T-cell (primary cell): Measurements from ENCODE around the gene IGSF5. TPM values are rescaled to one million over a fixed set of nuclear protein-coding genes. Genes with fewer than 3 reads are reported as not detected.

Experiments
- ATAC-seq, 4 experiments: fragments of 200-7000 bp in 3 of 4; fragments of 150-1000 bp in 1 of 4; cut with Tn5 transposase; replicated peaks in 1 of 4; 1 replicate in 3 of 4; 2 replicates in 1 of 4; pipeline ENCODE4 v1.10.0; 2021; ENCODE audit warnings: moderate library complexity in 3 of 4, mild to moderate bottlenecking in 2 of 4, moderate number of reproducible peaks in 1 of 4
- CTCF ChIA-PET, 2 donors: fragments of 300-600 bp; sonication (Branson Sonifier 250); formaldehyde crosslinking; loops; one replicate each; lab custom pipeline; 2022; ENCODE audit warnings: antibody characterized with exemption in 2 of 2; lab: Charles Lee
- POLR2A ChIA-PET, 2 donors: fragments of 300-600 bp; sonication (Branson Sonifier 250); formaldehyde crosslinking; loops; one replicate each; lab custom pipeline; 2022; ENCODE audit warnings: antibody characterized with exemption in 2 of 2; lab: Charles Lee
- DNase-seq, 35 experiments: peaks; one replicate each; pipeline versions ENCODE4 v3.0.0 to v3.0.0-alpha.2; 2013 to 2023
- H3K27ac ChIP-seq: one replicate; pipeline ENCODE4 v1.5.1; 2013; ENCODE audit warnings: low read length
- H3K27me3 ChIP-seq, 2 experiments: replicated peaks in 1 of 2; 1 replicate in 1 of 2; 2 replicates in 1 of 2; pipeline versions ENCODE4 v1.6.1 to v1.7.0; 2013; ENCODE audit warnings: low read length in 1 of 2, mixed read lengths in 1 of 2; ENCODE audit not compliant: control insufficient read depth in 2 of 2, insufficient read depth in 2 of 2; ENCODE audit errors: extremely low read depth in 1 of 2
- H3K36me3 ChIP-seq, 2 donors: 1 replicate in 1 of 2; 2 replicates in 1 of 2; pipeline versions ENCODE4 v1.6.1 to v1.7.0; 2013; ENCODE audit warnings: low read length in 1 of 2; ENCODE audit not compliant: control insufficient read depth in 2 of 2, insufficient read depth in 1 of 2; ENCODE audit errors: extremely low read depth in 1 of 2
- H3K4me1 ChIP-seq, 2 experiments: 1 replicate in 1 of 2; 2 replicates in 1 of 2; pipeline versions ENCODE4 v1.6.1 to v1.7.0; 2013; ENCODE audit warnings: low read length in 2 of 2, mixed read lengths in 1 of 2; ENCODE audit not compliant: insufficient read depth in 2 of 2, control insufficient read depth in 1 of 2; ENCODE audit errors: extremely low read depth in 1 of 2
- H3K4me3 ChIP-seq, 2 donors: 1 replicate in 1 of 2; 2 replicates in 1 of 2; pipeline versions ENCODE4 v1.5.1 to v1.7.0; 2013; ENCODE audit warnings: mild to moderate bottlenecking in 2 of 2, low read length in 1 of 2, moderate library complexity in 1 of 2; ENCODE audit not compliant: control insufficient read depth in 1 of 2; ENCODE audit errors: extremely low read depth in 1 of 2
- H3K9me3 ChIP-seq: 2 replicates; pipeline ENCODE4 v1.7.0; 2013
- H3K27ac Mint-ChIP-seq, 2 donors: one replicate each; pipeline ENCODE4 v1.8.0; 2020 to 2021; ENCODE audit warnings: mild to moderate bottlenecking in 2 of 2, mixed read lengths in 2 of 2
- H3K27me3 Mint-ChIP-seq, 2 donors: one replicate each; pipeline ENCODE4 v1.8.0; 2021 to 2022; ENCODE audit warnings: mixed read lengths in 2 of 2
- H3K36me3 Mint-ChIP-seq: one replicate; pipeline ENCODE4 v1.8.0; 2021; ENCODE audit warnings: mixed read lengths
- H3K4me1 Mint-ChIP-seq, 3 donors: one replicate each; pipeline ENCODE4 v1.8.0; 2020 to 2022; ENCODE audit warnings: mixed read lengths in 3 of 3, mild to moderate bottlenecking in 1 of 3
- H3K4me3 Mint-ChIP-seq, 3 donors: one replicate each; pipeline ENCODE4 v1.8.0; 2020 to 2022; ENCODE audit warnings: mild to moderate bottlenecking in 3 of 3, mixed read lengths in 3 of 3, moderate library complexity in 3 of 3
- H3K9me3 Mint-ChIP-seq, 3 donors: one replicate each; pipeline ENCODE4 v1.8.0; 2020 to 2022; ENCODE audit warnings: mixed read lengths in 3 of 3
- WGBS: methylation state at CpG from one replicate; pipeline ENCODE4 v1.1.5; 2013; ENCODE audit warnings: missing lambda C conversion rate; ENCODE audit not compliant: insufficient coverage; 5-methylcytosine and 5-hydroxymethylcytosine counted together
- total RNA-seq, 35 experiments: library from RNA in 6 of 35; stranded (reverse) in 6 of 35; fragments of 120-200 nt in 1 of 35; gene quantifications; one replicate each; pipeline versions ENCODE4 v1.2.1 to v1.2.4 and lab custom pipeline; 2013 to 2026

The IGSF5 gene
- total RNA-seq, 5 donors from 2014 or later (not counting 1 experiment from before 2014, with no cell fraction given) = not detected

- no CpG with 5 or more reads among the region's 10 CpGs for WGBS
- Histone ChIP-seq H3K36me3 (no peaks in the 10 kb centered on the region), H3K4me3 (no peak overlapping the region), H3K9me3 (no peaks in the 10 kb centered on the region), H3K27me3 (peaks cover 0 to 2% of the 10 kb centered on the region in 2 experiments), H3K4me1 (no peaks in the 10 kb centered on the region), H3K27ac (no peak overlapping the region)
- no peaks in the 10 kb centered on the region for H3K9me3 Mint-ChIP-seq
- no peak overlapping the region for H3K27ac Mint-ChIP-seq
- POLR2A ChIA-PET = no interaction called here
- no peaks in the 10 kb centered on the region for H3K4me1 Mint-ChIP-seq
- H3K4me3 Mint-ChIP-seq = no peak overlapping the region
- CTCF ChIA-PET = interaction anchor here (0.6 to 1.0 kb wide), 5 partner anchors 30 to 1361 kb away, joined by 4 to 6 read pairs (median 4); no protein-coding TSS in a partner anchor
- peak in 24 of 35 experiments; percentile 1 to 49 (median 11) for DNase-seq
- no peaks in the 10 kb centered on the region for H3K36me3 Mint-ChIP-seq
- ATAC-seq = no peak
- H3K27me3 Mint-ChIP-seq = peaks cover 8 to 31% of the 10 kb centered on the region in 2 donors
Observed at GRCh38 chr21:39715804-39716397, 29.1 kb upstream of the IGSF5 start.

- WGBS = 46% methylated on average over 3 of the region's 5 CpGs
- ChIA-PET CTCF (interaction anchor here in 1 of 2 donors (0.6 kb wide), 1 partner anchor 203 kb away, joined by 4 read pairs; no protein-coding TSS in a partner anchor), POLR2A (no interaction called here)
- Mint-ChIP-seq H3K4me3 (no peak overlapping the region), H3K27ac (no peak overlapping the region), H3K9me3 (peaks cover 0 to 5% (median 4%) of the 10 kb centered on the region in 3 donors), H3K36me3 (no peaks in the 10 kb centered on the region), H3K27me3 (peaks cover 6 to 26% of the 10 kb centered on the region in 2 donors), H3K4me1 (no peaks in the 10 kb centered on the region)
- H3K36me3 ChIP-seq = no peaks in the 10 kb centered on the region
- no peak overlapping the region for H3K4me3 ChIP-seq
- ATAC-seq = no peak
- H3K4me1 ChIP-seq = no peaks in the 10 kb centered on the region
- H3K9me3 ChIP-seq = no peaks in the 10 kb centered on the region
- H3K27ac ChIP-seq = no peak overlapping the region
- H3K27me3 ChIP-seq = no peaks in the 10 kb centered on the region
- no peak for DNase-seq
Observed at GRCh38 chr21:39720126-39720778, 24.7 kb upstream of the IGSF5 start.

- H3K4me3 ChIP-seq = no peak overlapping the region
- H3K36me3 ChIP-seq = no peaks in the 10 kb centered on the region
- Mint-ChIP-seq H3K4me1 (no peaks in the 10 kb centered on the region), H3K27me3 (peaks cover 3 to 18% of the 10 kb centered on the region in 2 donors), H3K9me3 (peaks cover 0 to 5% (median 4%) of the 10 kb centered on the region in 3 donors), H3K4me3 (no peak overlapping the region), H3K36me3 (no peaks in the 10 kb centered on the region), H3K27ac (no peak overlapping the region)
- WGBS = 89% methylated on average over 1 of the region's 1 CpG
- no peaks in the 10 kb centered on the region for H3K4me1 ChIP-seq
- no peaks in the 10 kb centered on the region for H3K27me3 ChIP-seq
- DNase-seq = no peak
- ChIA-PET POLR2A (no interaction called here), CTCF (no interaction called here)
- no peak overlapping the region for H3K27ac ChIP-seq
- H3K9me3 ChIP-seq = no peaks in the 10 kb centered on the region
- ATAC-seq = no peak
Observed at GRCh38 chr21:39721885-39722284, 23.1 kb upstream of the IGSF5 start.

GRCh38 chr21:39724944-39725343, 20.0 kb upstream of the IGSF5 start:
- Mint-ChIP-seq H3K27ac (no peak overlapping the region), H3K36me3 (no peaks in the 10 kb centered on the region), H3K4me3 (no peak overlapping the region), H3K4me1 (no peaks in the 10 kb centered on the region), H3K27me3 (peaks cover 0 to 9% of the 10 kb centered on the region in 2 donors), H3K9me3 (peaks cover 0 to 5% (median 4%) of the 10 kb centered on the region in 3 donors)
- POLR2A ChIA-PET = no interaction called here
- H3K4me1 ChIP-seq = no peaks in the 10 kb centered on the region
- CTCF ChIA-PET = no interaction called here
- H3K27me3 ChIP-seq = no peaks in the 10 kb centered on the region
- H3K9me3 ChIP-seq = no peaks in the 10 kb centered on the region
- no peak for ATAC-seq
- H3K36me3 ChIP-seq = no peaks in the 10 kb centered on the region
- no peak for DNase-seq
- no peak overlapping the region for H3K4me3 ChIP-seq
- H3K27ac ChIP-seq = no peak overlapping the region
- WGBS = 79% methylated on average over 3 of the region's 5 CpGs

GRCh38 chr21:39726133-39726532, 18.9 kb upstream of the IGSF5 start:
- Mint-ChIP-seq H3K4me3 (no peak overlapping the region), H3K9me3 (peaks cover 0 to 5% (median 4%) of the 10 kb centered on the region in 3 donors), H3K36me3 (no peaks in the 10 kb centered on the region), H3K27me3 (peaks cover 0 to 11% of the 10 kb centered on the region in 2 donors), H3K27ac (no peak overlapping the region), H3K4me1 (no peaks in the 10 kb centered on the region)
- CTCF ChIA-PET = no interaction called here
- H3K27me3 ChIP-seq = no peaks in the 10 kb centered on the region
- POLR2A ChIA-PET = no interaction called here
- no peaks in the 10 kb centered on the region for H3K36me3 ChIP-seq
- H3K4me1 ChIP-seq = no peaks in the 10 kb centered on the region
- DNase-seq = no peak
- H3K4me3 ChIP-seq = no peak overlapping the region
- no peak for ATAC-seq
- H3K9me3 ChIP-seq = no peaks in the 10 kb centered on the region
- 94% methylated on average over 7 of the region's 7 CpGs for WGBS
- H3K27ac ChIP-seq = no peak overlapping the region

GRCh38 chr21:39727401-39728120, 17.4 kb upstream of the IGSF5 start:
- ATAC-seq (no peak), DNase-seq (no peak)
- no peaks in the 10 kb centered on the region for H3K27me3 ChIP-seq
- Mint-ChIP-seq H3K4me3 (no peak overlapping the region), H3K9me3 (peaks cover 0 to 5% (median 4%) of the 10 kb centered on the region in 3 donors), H3K4me1 (no peaks in the 10 kb centered on the region), H3K36me3 (no peaks in the 10 kb centered on the region), H3K27me3 (peaks cover 0 to 13% of the 10 kb centered on the region in 2 donors), H3K27ac (no peak overlapping the region)
- POLR2A ChIA-PET = no interaction called here
- H3K27ac ChIP-seq = no peak overlapping the region
- WGBS = 79% methylated on average over 5 of the region's 15 CpGs
- H3K4me1 ChIP-seq = no peaks in the 10 kb centered on the region
- no peak overlapping the region for H3K4me3 ChIP-seq
- CTCF ChIA-PET = no interaction called here
- H3K9me3 ChIP-seq = no peaks in the 10 kb centered on the region
- no peaks in the 10 kb centered on the region for H3K36me3 ChIP-seq
